Sigmoid colon (tissue), 4 donors: Measurements from ENCODE around the gene DPY19L1.

Experiments used
- CTCF ChIP-seq, 4 experiments: fragments of 450-650 bp in 3 of 4; fragments of 200-600 bp in 1 of 4; IDR thresholded peaks; one replicate each; pipeline ENCODE4 v1.5.1; 2016 to 2019; ENCODE audit warnings: antibody characterized with exemption in 4 of 4, mild to moderate bottlenecking in 3 of 4, moderate library complexity in 2 of 4
- EP300 ChIP-seq, 4 donors: sonication (generic); formaldehyde crosslinking; IDR thresholded peaks; one replicate each; pipeline ENCODE4 v1.6.1; 2017; ENCODE audit warnings: antibody characterized with exemption in 4 of 4
- POLR2A ChIP-seq, 2 donors: fragments of 450-650 bp; IDR thresholded peaks; one replicate each; pipeline ENCODE4 v1.6.1; 2016; ENCODE audit warnings: antibody characterized with exemption in 2 of 2, mild to moderate bottlenecking in 2 of 2, moderate library complexity in 2 of 2
- POLR2AphosphoS5 ChIP-seq, 4 donors: sonication (generic); formaldehyde crosslinking; IDR thresholded peaks; one replicate each; pipeline ENCODE4 v1.6.1; 2017; ENCODE audit warnings: antibody characterized with exemption in 4 of 4

GRCh38 chr7:34889951-34890350 is 147.3 kb downstream of the DPY19L1 start:
- no peak for TF ChIP-seq EP300 (IDR thresholded peaks at IDR 0.05)
- TF ChIP-seq CTCF (IDR thresholded peaks at IDR 0.05): no peak
- TF ChIP-seq POLR2A (IDR thresholded peaks at IDR 0.05): no peak
- no peak for TF ChIP-seq POLR2AphosphoS5 (IDR thresholded peaks at IDR 0.05)
